Coronary artery (tissue), 2 donors: ENCODE results near the gene TBC1D9B.
A peak's percentile ranks its signal among the peaks of the same experiment; 100 is the strongest.

Experiments
- DNase-seq: peaks from one replicate; pipeline ENCODE4 v3.0.0-alpha.2; 2017; ENCODE audit warnings: low spot score
- H3K27ac ChIP-seq, 2 donors: fragments of 200-600 bp; sonication (generic); one replicate each; pipeline ENCODE4 v1.5.1; 2016 to 2019
- H3K4me3 ChIP-seq: fragments of 200-600 bp; sonication (generic); 2 replicates; pipeline ENCODE4 v1.5.1; 2016; ENCODE audit warnings: mild to moderate bottlenecking, moderate library complexity
- TF ChIP-seq, protein P1 (sequence below): fragments of 200-600 bp; sonication (generic); IDR thresholded peaks from one replicate; pipeline ENCODE4 v1.5.1; 2019; ENCODE audit warnings: antibody characterized with exemption

The TBC1D9B gene

GRCh38 chr5:179858586-179859427 is 48.9 kb downstream of the TBC1D9B start, which contains the start of gene MRNIP:
TSS of gene MRNIP (minus strand) at chr5:179858817. CDS start at chr5:179858796, 21 bp downstream.
- Histone ChIP-seq H3K4me3 (peak within 1 kb of the TSS; percentile 92), H3K27ac (peak within 1 kb of the TSS; percentile 84 to 96)
- DNase-seq, result peak; percentile 97
- TF ChIP-seq, protein P1, sequence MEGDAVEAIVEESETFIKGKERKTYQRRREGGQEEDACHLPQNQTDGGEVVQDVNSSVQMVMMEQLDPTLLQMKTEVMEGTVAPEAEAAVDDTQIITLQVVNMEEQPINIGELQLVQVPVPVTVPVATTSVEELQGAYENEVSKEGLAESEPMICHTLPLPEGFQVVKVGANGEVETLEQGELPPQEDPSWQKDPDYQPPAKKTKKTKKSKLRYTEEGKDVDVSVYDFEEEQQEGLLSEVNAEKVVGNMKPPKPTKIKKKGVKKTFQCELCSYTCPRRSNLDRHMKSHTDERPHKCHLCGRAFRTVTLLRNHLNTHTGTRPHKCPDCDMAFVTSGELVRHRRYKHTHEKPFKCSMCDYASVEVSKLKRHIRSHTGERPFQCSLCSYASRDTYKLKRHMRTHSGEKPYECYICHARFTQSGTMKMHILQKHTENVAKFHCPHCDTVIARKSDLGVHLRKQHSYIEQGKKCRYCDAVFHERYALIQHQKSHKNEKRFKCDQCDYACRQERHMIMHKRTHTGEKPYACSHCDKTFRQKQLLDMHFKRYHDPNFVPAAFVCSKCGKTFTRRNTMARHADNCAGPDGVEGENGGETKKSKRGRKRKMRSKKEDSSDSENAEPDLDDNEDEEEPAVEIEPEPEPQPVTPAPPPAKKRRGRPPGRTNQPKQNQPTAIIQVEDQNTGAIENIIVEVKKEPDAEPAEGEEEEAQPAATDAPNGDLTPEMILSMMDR, result no peak

GRCh38 chr5:179858241-179858585 is 49.5 kb downstream of the TBC1D9B start:
- Histone ChIP-seq H3K27ac (peak overlapping the region; percentile 84 to 96), H3K4me3 (peak overlapping the region; percentile 92)
- no peak for DNase-seq
- TF ChIP-seq, protein P1, result no peak

GRCh38 chr5:179854356-179854755 is 53.3 kb downstream of the TBC1D9B start:
- no peak overlapping the region for H3K4me3 ChIP-seq
- H3K27ac ChIP-seq, result peak overlapping the region in 1 of 2 donors; percentile 24
- no peak for DNase-seq
- TF ChIP-seq, protein P1, result no peak

- no peak for DNase-seq
- TF ChIP-seq, protein P1, result no peak
- H3K4me3 ChIP-seq, result no peak overlapping the region
- H3K27ac ChIP-seq, result no peak overlapping the region
Observed at GRCh38 chr5:179852993-179853547, 54.6 kb downstream of the TBC1D9B start.

DNA sequence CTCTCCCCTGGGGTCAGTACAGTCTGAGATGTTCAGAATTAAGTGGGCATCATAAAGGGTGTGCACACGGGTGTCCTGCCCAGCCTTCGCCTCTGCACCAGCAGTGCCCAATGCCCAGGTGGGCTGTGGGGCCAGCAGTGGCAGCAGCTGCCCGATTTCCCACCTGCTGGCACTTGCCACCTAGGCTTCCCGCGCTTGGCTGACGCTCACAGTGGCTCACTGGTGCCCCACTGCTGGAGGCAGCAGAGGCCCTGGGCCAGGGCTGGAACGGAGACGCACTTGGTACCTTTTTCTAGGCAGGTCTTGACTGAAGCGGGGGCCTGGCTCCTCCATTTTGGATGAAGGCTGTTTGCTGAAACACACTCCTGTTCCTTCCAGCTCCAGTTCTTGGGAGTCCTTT is 66.1 kb downstream of the TBC1D9B start:
- H3K4me3 ChIP-seq, result no peak overlapping the region
- TF ChIP-seq, protein P1, result no peak
- no peak for DNase-seq
- H3K27ac ChIP-seq, result no peak overlapping the region

GRCh38 chr5:179840766-179841165 is 66.9 kb downstream of the TBC1D9B start:
- TF ChIP-seq, protein P1, result no peak
- no peak overlapping the region for H3K4me3 ChIP-seq
- DNase-seq, result no peak
- no peak overlapping the region for H3K27ac ChIP-seq

DNA sequence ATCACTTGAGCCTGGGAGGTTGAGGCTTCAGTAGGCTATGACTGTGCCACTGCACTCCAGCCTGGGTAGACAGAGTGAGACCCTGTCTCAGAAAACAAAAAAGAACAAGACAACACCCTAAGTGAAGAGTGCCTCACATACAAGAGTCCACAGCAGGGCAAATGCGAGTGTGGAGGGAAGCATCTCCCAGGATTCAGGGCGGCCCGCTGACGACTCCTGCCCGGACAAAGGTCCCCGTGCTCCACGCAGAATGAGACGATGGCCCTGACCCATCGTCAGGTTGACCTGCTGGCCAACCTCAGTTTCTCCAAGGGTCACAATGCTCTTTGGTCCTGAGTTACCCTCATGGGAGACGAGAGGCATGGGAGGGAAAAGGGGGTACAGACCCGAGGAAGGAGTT is 67.4 kb downstream of the TBC1D9B start:
- DNase-seq, result no peak
- Histone ChIP-seq H3K4me3 (no peak overlapping the region), H3K27ac (no peak overlapping the region)
- TF ChIP-seq, protein P1, result no peak
